ENCODE measurements around the gene FAM180A.

DNA sequence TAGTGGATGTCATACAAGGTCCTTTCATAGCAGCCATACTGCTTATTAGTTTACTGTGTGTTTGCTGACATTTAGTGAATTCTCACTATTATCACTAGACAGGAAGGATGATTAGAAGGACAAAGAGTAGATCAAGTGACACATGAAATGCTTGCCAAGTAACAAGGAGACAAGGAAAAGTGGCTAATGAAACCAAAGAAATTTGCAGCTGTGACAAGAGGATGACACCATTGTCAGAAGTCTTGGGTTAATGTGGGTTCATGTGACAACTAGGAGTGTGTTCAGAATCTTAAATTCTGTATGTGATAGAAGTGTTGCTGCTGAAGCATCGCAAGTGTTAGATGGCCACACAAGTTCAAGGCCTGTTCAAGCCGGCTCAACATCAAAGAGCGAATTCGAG, 40.8 kb upstream of the FAM180A start:
- TF ChIP-seq CTCF (IDR thresholded peaks at IDR 0.05) (no peak), POLR2A (IDR thresholded peaks at IDR 0.05) (no peak)

Data from testis (tissue), 2 donors.